ENCODE data around the gene ZNF765. TPM values are rescaled to one million over a fixed set of nuclear protein-coding genes. Genes with fewer than 3 reads are reported as not detected.
"Not testable (repeated sequence)": the region's sequence is repeated elsewhere in the genome, so short reads cannot be mapped to it uniquely, and the experiment has no call there.

Gene ZNF765
- polyA plus RNA-seq, 3 donors from 2014 or later = 5.2 to 13.0 (median 8.7) TPM

DNA sequence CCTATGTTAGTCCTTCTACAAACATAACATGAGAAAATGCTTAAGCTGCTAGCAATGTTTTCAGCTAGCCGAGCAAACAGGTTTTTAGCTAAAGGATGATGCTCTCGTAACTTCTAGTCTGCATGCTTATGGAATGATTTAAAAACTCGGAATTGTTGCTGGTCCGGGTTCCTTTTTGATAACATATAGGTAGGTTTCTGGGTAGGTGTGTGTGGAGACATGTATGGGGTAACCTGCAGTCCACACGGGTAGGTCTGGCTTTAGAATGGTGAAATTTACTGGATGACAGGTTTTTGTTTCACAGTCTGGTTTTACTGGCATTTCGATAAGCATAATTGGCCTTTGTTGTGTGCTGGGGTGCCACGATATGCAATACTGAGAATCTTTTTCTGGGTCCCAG lies 77.0 kb downstream of the ZNF765 start:
- peaks cover 0 to 7% (median 0%) of the 10 kb centered on the region in 3 donors for H3K27me3 Mint-ChIP-seq (ENCODE audit: low read depth in 3 of 3)
- H3K36me3 Mint-ChIP-seq = peaks cover 29 to 41% (median 35%) of the 10 kb centered on the region in 3 donors
- no peak overlapping the region for H3K4me3 Mint-ChIP-seq
- no peak overlapping the region for H3K27ac Mint-ChIP-seq
- peaks cover 4 to 26% (median 11%) of the 10 kb centered on the region in 6 donors for H3K9me3 Mint-ChIP-seq
- H3K4me1 Mint-ChIP-seq = peaks cover 27 to 44% of the 10 kb centered on the region in 2 donors
- DNase-seq = no peak

- not testable (repeated sequence) for H3K27me3 Mint-ChIP-seq (ENCODE audit: low read depth in 3 of 3); DNase-seq; H3K27ac Mint-ChIP-seq; H3K4me3 Mint-ChIP-seq
- Mint-ChIP-seq H3K36me3 (peaks cover 48 to 70% (median 60%) of the 10 kb centered on the region in 3 donors), H3K9me3 (peaks cover 20 to 55% (median 36%) of the 10 kb centered on the region in 6 donors), H3K4me1 (peaks cover 6 to 15% of the 10 kb centered on the region in 2 donors)
Observed at GRCh38 chr19:53474832-53475231, 79.9 kb downstream of the ZNF765 start.

GRCh38 chr19:53475470-53475869 lies 80.5 kb downstream of the ZNF765 start:
- peaks cover 23 to 62% (median 43%) of the 10 kb centered on the region in 6 donors for H3K9me3 Mint-ChIP-seq
- H3K36me3 Mint-ChIP-seq = peaks cover 55 to 76% (median 67%) of the 10 kb centered on the region in 3 donors
- peaks cover 4 to 13% of the 10 kb centered on the region in 2 donors for H3K4me1 Mint-ChIP-seq
- H3K4me3 Mint-ChIP-seq; DNase-seq; H3K27ac Mint-ChIP-seq; H3K27me3 Mint-ChIP-seq (ENCODE audit: low read depth in 3 of 3): not testable (repeated sequence)

Other genes starting within 250 kb of the ZNF765 start
- 1 to 10 TPM; 2.1 to 9.2 (median 3.2) TPM for gene ZNF347, start 236.1 kb upstream of the ZNF765 start, polyA plus RNA-seq
- 10 to 100 TPM in 2 of 3 donors, 1 to 10 TPM in 1; 7.6 to 12.8 (median 11.2) TPM for gene ZNF665, start 201.8 kb upstream of the ZNF765 start, polyA plus RNA-seq
- 10 to 100 TPM; 16.6 to 36.1 (median 30.6) TPM for gene ZNF677, start 140.3 kb upstream of the ZNF765 start, polyA plus RNA-seq
- gene VN1R2, start 136.9 kb upstream of the ZNF765 start, polyA plus RNA-seq = not detected
- not detected for gene VN1R4, start 127.4 kb upstream of the ZNF765 start, polyA plus RNA-seq
- gene ZNF845, start 61.4 kb upstream of the ZNF765 start, polyA plus RNA-seq = 1 to 10 TPM; 3.1 to 8.8 (median 6.4) TPM
- gene ZNF525, start 29.4 kb upstream of the ZNF765 start, polyA plus RNA-seq = 10 to 100 TPM in 1 of 3 donors, 1 to 10 TPM in 1, not detected in 1; 4.8 to 10.9 TPM
- 1 to 10 TPM; 4.4 to 8.9 (median 6.9) TPM for gene ZNF761, start 36.8 kb downstream of the ZNF765 start, polyA plus RNA-seq
- gene ZNF813, start 72.6 kb downstream of the ZNF765 start, polyA plus RNA-seq = 1 to 10 TPM; 1.6 to 6.1 (median 2.7) TPM
- gene ZNF331, start 143.0 kb downstream of the ZNF765 start, polyA plus RNA-seq = 10 to 100 TPM; 11.8 to 35.8 (median 21.8) TPM
- not detected for gene DPRX, start 236.8 kb downstream of the ZNF765 start, polyA plus RNA-seq

Measured in immature natural killer cell (primary cell).